HEK293 (cell line): ENCODE results near the gene UBAC2.

Experiments used
- CTCF ChIA-PET: fragments of 350-600 bp; formaldehyde crosslinking; extraction: SDS; loops from one replicate; lab custom pipeline; 2021; ENCODE audit warnings: antibody characterized with exemption; lab: Yijun Ruan, JAX
- POLR2A ChIA-PET: fragments of 300-600 bp; formaldehyde crosslinking; extraction: SDS; loops from one replicate; lab custom pipeline; 2020; ENCODE audit warnings: antibody characterized with exemption, inconsistent platforms; lab: Yijun Ruan, JAX
- H3K27ac ChIP-seq: fragments of 200-500 bp; sonication (Bioruptor generic); 2 replicates; pipeline ENCODE4 v1.5.1; 2014; ENCODE audit warnings: low read depth, low read length, control low read depth, inconsistent platforms; ENCODE audit errors: extremely low read depth
- H3K36me3 ChIP-seq, 2 experiments: fragments of 200-500 bp in 1 of 2; sonication (Bioruptor generic) in 1 of 2; 1 replicate in 1 of 2; 2 replicates in 1 of 2; pipeline ENCODE4 v1.5.1; 2014 to 2017; ENCODE audit warnings: inconsistent platforms in 2 of 2, low read length in 2 of 2; ENCODE audit not compliant: control insufficient read depth in 2 of 2, insufficient read depth in 1 of 2
- H3K4me1 ChIP-seq: fragments of 200-500 bp; sonication (Bioruptor generic); 2 replicates; pipeline ENCODE4 v1.5.1; 2014; ENCODE audit warnings: mild to moderate bottlenecking, low read length, inconsistent platforms; ENCODE audit not compliant: control insufficient read depth, insufficient read depth
- H3K4me3 ChIP-seq: 2 replicates; pipeline ENCODE4 v1.5.1; 2011; ENCODE audit warnings: low read depth, mild to moderate bottlenecking, control low read depth, low read length, moderate library complexity
- H3K9me3 ChIP-seq: fragments of 200-500 bp; sonication (Bioruptor generic); 2 replicates; pipeline ENCODE4 v1.5.1; 2014; ENCODE audit warnings: low read depth, low read length, inconsistent platforms; ENCODE audit not compliant: control insufficient read depth, insufficient read depth
- BCL11A ChIP-seq: fragments of 450-650 bp; formaldehyde crosslinking; IDR thresholded peaks from 2 replicates; pipeline ENCODE4 v1.5.1; 2016; ENCODE audit warnings: low read depth, missing biosample characterization, missing genetic modification characterization
- GLIS2 ChIP-seq: fragments of 450-650 bp; formaldehyde crosslinking; IDR thresholded peaks from 2 replicates; pipeline ENCODE4 v1.5.1; 2016; ENCODE audit warnings: missing biosample characterization, missing genetic modification characterization
- KLF1 ChIP-seq: fragments of 450-650 bp; formaldehyde crosslinking; IDR thresholded peaks from 2 replicates; pipeline ENCODE4 v1.5.1; 2016; ENCODE audit warnings: missing biosample characterization, missing genetic modification characterization
- MEIS1 ChIP-seq: sonication (generic); formaldehyde crosslinking; IDR thresholded peaks from 2 replicates; pipeline ENCODE4 v1.8.1; 2022; ENCODE audit warnings: missing genetic modification reagents, mild to moderate bottlenecking, borderline replicate concordance
- SCRT2 ChIP-seq: fragments of 450-650 bp; formaldehyde crosslinking; IDR thresholded peaks from 2 replicates; pipeline ENCODE4 v1.5.1; 2016; ENCODE audit warnings: missing biosample characterization, missing genetic modification characterization
- SP7 ChIP-seq: fragments of 450-650 bp; formaldehyde crosslinking; IDR thresholded peaks from 2 replicates; pipeline ENCODE4 v1.5.1; 2016; ENCODE audit warnings: missing biosample characterization, missing genetic modification characterization
- YY1 ChIP-seq: fragments of 450-650 bp; formaldehyde crosslinking; IDR thresholded peaks from 2 replicates; pipeline ENCODE4 v1.5.1; 2018; ENCODE audit warnings: missing biosample characterization, missing genetic modification characterization
- ZNF133 ChIP-seq: fragments of 450-650 bp; formaldehyde crosslinking; IDR thresholded peaks from 2 replicates; pipeline ENCODE4 v1.5.1; 2016; ENCODE audit warnings: missing biosample characterization, missing genetic modification characterization
- ZNF184 ChIP-seq: fragments of 450-650 bp; IDR thresholded peaks from 2 replicates; pipeline ENCODE4 v1.5.1; 2018; ENCODE audit warnings: missing biosample characterization, mild to moderate bottlenecking, missing genetic modification characterization
- ZNF335 ChIP-seq: fragments of 450-650 bp; formaldehyde crosslinking; conservative IDR thresholded peaks from 2 replicates; pipeline ENCODE4 v1.5.1; 2016; ENCODE audit warnings: missing biosample characterization, missing genetic modification characterization
- ZNF394 ChIP-seq: fragments of 450-650 bp; formaldehyde crosslinking; IDR thresholded peaks from 2 replicates; pipeline ENCODE4 v1.5.1; 2016; ENCODE audit warnings: missing biosample characterization, missing genetic modification characterization, mild to moderate bottlenecking, moderate library complexity, borderline replicate concordance
- ZNF549 ChIP-seq: fragments of 450-650 bp; IDR thresholded peaks from 2 replicates; pipeline ENCODE4 v1.5.1; 2018; ENCODE audit warnings: missing biosample characterization, missing genetic modification characterization, mild to moderate bottlenecking, inconsistent platforms, moderate library complexity
- ZNF596 ChIP-seq: fragments of 450-650 bp; IDR thresholded peaks from 2 replicates; pipeline ENCODE4 v1.5.0; 2018; ENCODE audit warnings: missing biosample characterization, mild to moderate bottlenecking, missing genetic modification characterization, moderate library complexity
- ZNF664 ChIP-seq: fragments of 450-650 bp; formaldehyde crosslinking; IDR thresholded peaks from 2 replicates; pipeline ENCODE4 v1.5.1; 2016; ENCODE audit warnings: missing biosample characterization, missing genetic modification characterization
- ZNF670 ChIP-seq: fragments of 450-650 bp; formaldehyde crosslinking; IDR thresholded peaks from 2 replicates; pipeline ENCODE4 v1.5.1; 2016; ENCODE audit warnings: missing biosample characterization, missing genetic modification characterization, low read depth
- ZNF677 ChIP-seq: fragments of 450-650 bp; IDR thresholded peaks from 2 replicates; pipeline ENCODE4 v1.5.0; 2018; ENCODE audit warnings: missing biosample characterization, mild to moderate bottlenecking, missing genetic modification characterization, moderate library complexity
- ZNF785 ChIP-seq: fragments of 450-650 bp; formaldehyde crosslinking; IDR thresholded peaks from 2 replicates; pipeline ENCODE4 v1.5.1; 2016; ENCODE audit warnings: missing biosample characterization, missing genetic modification characterization
- TF ChIP-seq, protein P1 (sequence below): fragments of 450-650 bp; formaldehyde crosslinking; IDR thresholded peaks from 2 replicates; pipeline ENCODE4 v1.5.1; 2017; ENCODE audit warnings: missing biosample characterization, missing genetic modification characterization
- TF ChIP-seq, protein P2 (sequence below): fragments of 450-650 bp; formaldehyde crosslinking; IDR thresholded peaks from 2 replicates; pipeline ENCODE4 v1.5.1; 2016; ENCODE audit warnings: missing biosample characterization, missing genetic modification characterization
- TF ChIP-seq, protein P3 (sequence below): fragments of 450-650 bp; formaldehyde crosslinking; IDR thresholded peaks from 2 replicates; pipeline ENCODE4 v1.5.1; 2016; ENCODE audit warnings: missing biosample characterization, missing genetic modification characterization
- TF ChIP-seq, protein P4 (sequence below): fragments of 450-650 bp; formaldehyde crosslinking; IDR thresholded peaks from 2 replicates; pipeline ENCODE4 v1.5.1; 2016; ENCODE audit warnings: missing biosample characterization, missing genetic modification characterization, low read depth
- TF ChIP-seq, protein P5 (sequence below): fragments of 450-650 bp; formaldehyde crosslinking; IDR thresholded peaks from 2 replicates; pipeline ENCODE4 v1.5.1; 2016; ENCODE audit warnings: missing biosample characterization, missing genetic modification characterization

The UBAC2 gene

DNA sequence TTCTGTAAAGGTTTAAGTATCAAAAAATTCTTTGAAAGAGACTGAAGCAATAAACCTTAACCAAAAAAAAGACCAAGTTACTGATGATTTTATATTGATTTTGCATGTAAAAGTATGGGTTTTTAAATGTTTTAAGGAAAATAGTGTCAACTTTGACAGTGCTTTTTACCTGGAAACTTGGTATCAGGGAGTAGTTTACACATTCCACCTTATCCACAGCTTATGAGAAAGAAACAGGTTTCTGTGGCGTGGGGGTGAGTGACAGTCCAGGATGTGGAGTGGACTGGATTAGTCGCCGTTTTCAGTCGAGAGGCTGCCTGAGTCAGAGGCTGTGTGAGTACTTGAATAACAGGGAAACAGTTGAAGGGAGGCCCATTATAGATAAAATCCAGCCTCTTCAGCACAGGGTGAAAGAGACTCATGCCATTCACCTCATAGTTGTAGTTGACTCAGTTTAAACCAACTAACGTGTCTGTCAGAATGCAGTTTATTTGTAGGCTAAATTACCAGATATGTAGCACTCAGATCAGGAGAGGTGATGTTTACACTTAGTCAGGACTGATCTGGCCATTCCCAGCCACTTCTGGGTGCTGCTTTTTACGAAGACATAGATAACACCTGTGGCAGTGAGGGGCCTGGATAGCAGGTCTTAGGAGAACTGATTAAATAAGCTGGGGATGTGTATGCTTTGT, 107.1 kb downstream of the UBAC2 start:
- Histone ChIP-seq H3K4me3 (no peak overlapping the region), H3K27ac (no peak overlapping the region), H3K36me3 (no peaks in the 10 kb centered on the region), H3K4me1 (peaks cover 19% of the 10 kb centered on the region), H3K9me3 (no peaks in the 10 kb centered on the region)
- ChIA-PET CTCF (no interaction called here), POLR2A (no interaction called here)
- TF ChIP-seq ZNF335 (no peak), YY1 (no peak), SP7 (no peak), ZNF785 (tag by site-specific recombination) (no peak), MEIS1 (CRISPR knock-in tag) (no peak), GLIS2 (tag by site-specific recombination) (no peak), SCRT2 (peak; percentile 47)
- TF ChIP-seq, protein P1, sequence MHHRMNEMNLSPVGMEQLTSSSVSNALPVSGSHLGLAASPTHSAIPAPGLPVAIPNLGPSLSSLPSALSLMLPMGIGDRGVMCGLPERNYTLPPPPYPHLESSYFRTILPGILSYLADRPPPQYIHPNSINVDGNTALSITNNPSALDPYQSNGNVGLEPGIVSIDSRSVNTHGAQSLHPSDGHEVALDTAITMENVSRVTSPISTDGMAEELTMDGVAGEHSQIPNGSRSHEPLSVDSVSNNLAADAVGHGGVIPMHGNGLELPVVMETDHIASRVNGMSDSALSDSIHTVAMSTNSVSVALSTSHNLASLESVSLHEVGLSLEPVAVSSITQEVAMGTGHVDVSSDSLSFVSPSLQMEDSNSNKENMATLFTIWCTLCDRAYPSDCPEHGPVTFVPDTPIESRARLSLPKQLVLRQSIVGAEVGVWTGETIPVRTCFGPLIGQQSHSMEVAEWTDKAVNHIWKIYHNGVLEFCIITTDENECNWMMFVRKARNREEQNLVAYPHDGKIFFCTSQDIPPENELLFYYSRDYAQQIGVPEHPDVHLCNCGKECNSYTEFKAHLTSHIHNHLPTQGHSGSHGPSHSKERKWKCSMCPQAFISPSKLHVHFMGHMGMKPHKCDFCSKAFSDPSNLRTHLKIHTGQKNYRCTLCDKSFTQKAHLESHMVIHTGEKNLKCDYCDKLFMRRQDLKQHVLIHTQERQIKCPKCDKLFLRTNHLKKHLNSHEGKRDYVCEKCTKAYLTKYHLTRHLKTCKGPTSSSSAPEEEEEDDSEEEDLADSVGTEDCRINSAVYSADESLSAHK (tag by site-specific recombination): no peak
- TF ChIP-seq, protein P2, sequence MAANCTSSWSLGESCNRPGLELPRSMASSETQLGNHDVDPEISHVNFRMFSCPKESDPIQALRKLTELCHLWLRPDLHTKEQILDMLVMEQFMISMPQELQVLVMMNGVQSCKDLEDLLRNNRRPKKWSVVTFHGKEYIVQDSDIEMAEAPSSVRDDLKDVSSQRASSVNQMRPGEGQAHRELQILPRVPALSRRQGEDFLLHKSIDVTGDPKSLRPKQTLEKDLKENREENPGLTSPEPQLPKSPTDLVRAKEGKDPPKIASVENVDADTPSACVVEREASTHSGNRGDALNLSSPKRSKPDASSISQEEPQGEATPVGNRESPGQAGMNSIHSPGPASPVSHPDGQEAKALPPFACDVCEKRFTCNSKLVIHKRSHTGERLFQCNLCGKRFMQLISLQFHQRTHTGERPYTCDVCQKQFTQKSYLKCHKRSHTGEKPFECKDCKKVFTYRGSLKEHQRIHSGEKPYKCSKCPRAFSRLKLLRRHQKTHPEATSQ (tag by site-specific recombination): no peak
- TF ChIP-seq, protein P3, sequence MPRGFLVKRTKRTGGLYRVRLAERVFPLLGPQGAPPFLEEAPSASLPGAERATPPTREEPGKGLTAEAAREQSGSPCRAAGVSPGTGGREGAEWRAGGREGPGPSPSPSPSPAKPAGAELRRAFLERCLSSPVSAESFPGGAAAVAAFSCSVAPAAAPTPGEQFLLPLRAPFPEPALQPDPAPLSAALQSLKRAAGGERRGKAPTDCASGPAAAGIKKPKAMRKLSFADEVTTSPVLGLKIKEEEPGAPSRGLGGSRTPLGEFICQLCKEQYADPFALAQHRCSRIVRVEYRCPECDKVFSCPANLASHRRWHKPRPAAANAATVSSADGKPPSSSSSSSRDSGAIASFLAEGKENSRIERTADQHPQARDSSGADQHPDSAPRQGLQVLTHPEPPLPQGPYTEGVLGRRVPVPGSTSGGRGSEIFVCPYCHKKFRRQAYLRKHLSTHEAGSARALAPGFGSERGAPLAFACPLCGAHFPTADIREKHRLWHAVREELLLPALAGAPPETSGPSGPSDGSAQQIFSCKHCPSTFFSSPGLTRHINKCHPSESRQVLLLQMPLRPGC (tag by site-specific recombination): 0 out of 2 replicates have a peak, but pooled peaks have one; percentile 22

DNA sequence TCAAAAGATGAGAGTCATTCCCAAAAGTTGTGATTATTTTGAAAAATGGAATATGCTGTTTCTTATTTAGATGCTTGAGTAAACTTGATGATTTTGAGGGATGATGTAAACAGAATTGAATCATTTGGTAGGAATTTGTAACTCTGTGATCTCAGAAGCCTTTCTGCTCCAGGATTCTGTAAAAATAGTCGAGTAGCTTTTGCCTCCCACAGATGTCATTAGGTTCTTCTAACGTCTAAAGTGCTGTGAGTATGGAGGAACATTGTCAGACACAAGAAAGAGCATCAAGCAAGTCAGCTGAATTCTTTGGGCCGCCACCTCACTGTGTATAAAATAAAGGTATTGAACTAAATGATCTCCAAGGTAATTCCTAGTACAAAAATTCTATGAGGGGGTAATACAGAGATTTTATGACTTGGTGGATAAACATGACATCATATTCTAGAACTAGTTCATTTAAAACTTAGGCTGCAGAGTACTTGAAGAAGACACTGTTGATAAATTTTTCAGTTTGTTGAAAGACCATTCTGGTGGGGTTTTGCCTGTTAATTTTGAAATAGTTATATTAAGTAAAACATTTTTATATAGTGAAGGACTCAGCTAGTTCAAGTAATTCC, 107.9 kb downstream of the UBAC2 start:
- Histone ChIP-seq H3K36me3 (no peaks in the 10 kb centered on the region), H3K4me1 (peaks cover 19% of the 10 kb centered on the region), H3K27ac (no peak overlapping the region), H3K4me3 (no peak overlapping the region), H3K9me3 (no peaks in the 10 kb centered on the region)
- ChIA-PET CTCF (no interaction called here), POLR2A (no interaction called here)
- TF ChIP-seq ZNF394 (tag by site-specific recombination): 0 out of 2 replicates have a peak, but pooled peaks have one; percentile 13
- TF ChIP-seq ZNF133 (tag by site-specific recombination): no peak
- TF ChIP-seq ZNF184: no peak
- peak; percentile 75 for TF ChIP-seq ZNF664 (tag by site-specific recombination)
- no peak for TF ChIP-seq KLF1 (tag by site-specific recombination)
- no peak for TF ChIP-seq BCL11A (tag by site-specific recombination)
- TF ChIP-seq ZNF549: no peak
- TF ChIP-seq ZNF596: no peak
- peak; percentile 76; the same call in 1 of the 2 replicates for TF ChIP-seq ZNF677
- TF ChIP-seq, protein P4, sequence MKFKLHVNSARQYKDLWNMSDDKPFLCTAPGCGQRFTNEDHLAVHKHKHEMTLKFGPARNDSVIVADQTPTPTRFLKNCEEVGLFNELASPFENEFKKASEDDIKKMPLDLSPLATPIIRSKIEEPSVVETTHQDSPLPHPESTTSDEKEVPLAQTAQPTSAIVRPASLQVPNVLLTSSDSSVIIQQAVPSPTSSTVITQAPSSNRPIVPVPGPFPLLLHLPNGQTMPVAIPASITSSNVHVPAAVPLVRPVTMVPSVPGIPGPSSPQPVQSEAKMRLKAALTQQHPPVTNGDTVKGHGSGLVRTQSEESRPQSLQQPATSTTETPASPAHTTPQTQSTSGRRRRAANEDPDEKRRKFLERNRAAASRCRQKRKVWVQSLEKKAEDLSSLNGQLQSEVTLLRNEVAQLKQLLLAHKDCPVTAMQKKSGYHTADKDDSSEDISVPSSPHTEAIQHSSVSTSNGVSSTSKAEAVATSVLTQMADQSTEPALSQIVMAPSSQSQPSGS (tag by site-specific recombination): 0 out of 2 replicates have a peak, but pooled peaks have one; percentile 41
- TF ChIP-seq, protein P5, sequence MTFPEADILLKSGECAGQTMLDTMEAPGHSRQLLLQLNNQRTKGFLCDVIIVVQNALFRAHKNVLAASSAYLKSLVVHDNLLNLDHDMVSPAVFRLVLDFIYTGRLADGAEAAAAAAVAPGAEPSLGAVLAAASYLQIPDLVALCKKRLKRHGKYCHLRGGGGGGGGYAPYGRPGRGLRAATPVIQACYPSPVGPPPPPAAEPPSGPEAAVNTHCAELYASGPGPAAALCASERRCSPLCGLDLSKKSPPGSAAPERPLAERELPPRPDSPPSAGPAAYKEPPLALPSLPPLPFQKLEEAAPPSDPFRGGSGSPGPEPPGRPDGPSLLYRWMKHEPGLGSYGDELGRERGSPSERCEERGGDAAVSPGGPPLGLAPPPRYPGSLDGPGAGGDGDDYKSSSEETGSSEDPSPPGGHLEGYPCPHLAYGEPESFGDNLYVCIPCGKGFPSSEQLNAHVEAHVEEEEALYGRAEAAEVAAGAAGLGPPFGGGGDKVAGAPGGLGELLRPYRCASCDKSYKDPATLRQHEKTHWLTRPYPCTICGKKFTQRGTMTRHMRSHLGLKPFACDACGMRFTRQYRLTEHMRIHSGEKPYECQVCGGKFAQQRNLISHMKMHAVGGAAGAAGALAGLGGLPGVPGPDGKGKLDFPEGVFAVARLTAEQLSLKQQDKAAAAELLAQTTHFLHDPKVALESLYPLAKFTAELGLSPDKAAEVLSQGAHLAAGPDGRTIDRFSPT (tag by site-specific recombination): no peak
- no peak for TF ChIP-seq ZNF670 (tag by site-specific recombination)
